GM18907 (cell line): ENCODE results near the gene GBA3.

Experiments used
- ATAC-seq: cut with Tn5 transposase; IDR thresholded peaks from one replicate; pipeline ENCODE4 v1.9.1; 2021; ENCODE audit warnings: mild to moderate bottlenecking, moderate library complexity; ENCODE audit not compliant: unreplicated experiment

Gene GBA3

DNA sequence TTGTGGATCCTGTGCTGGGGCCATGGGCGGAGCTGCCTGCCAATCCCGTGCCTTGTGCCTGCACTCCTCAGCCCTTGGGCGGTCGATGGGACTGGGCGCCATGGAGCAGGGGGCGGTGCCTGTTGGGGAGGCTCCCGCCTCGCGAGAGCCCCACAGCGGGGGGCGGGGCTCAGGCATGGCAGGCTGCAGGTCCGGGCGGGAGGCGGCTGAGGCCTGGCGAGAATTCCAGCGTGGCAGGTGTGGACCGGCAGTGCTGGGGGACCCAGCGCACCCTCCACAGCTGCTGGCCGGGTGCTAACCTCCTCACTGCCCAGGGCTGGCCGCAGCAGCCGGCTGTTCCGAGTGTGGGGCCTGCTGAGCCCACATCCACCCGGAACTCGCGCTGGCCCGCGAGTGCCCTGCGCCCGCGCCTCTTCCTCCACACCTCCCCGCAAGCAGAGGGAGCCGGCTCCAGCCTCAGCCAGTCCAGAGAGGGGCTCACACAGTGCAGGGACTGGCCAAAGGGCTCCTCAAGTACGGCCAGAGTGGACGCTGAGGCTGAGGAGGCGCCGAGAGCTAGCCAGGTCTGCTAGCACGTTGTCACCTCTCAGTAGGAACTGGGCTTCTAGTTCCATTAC is 85.9 kb downstream of the GBA3 start:
- no peak for ATAC-seq

DNA sequence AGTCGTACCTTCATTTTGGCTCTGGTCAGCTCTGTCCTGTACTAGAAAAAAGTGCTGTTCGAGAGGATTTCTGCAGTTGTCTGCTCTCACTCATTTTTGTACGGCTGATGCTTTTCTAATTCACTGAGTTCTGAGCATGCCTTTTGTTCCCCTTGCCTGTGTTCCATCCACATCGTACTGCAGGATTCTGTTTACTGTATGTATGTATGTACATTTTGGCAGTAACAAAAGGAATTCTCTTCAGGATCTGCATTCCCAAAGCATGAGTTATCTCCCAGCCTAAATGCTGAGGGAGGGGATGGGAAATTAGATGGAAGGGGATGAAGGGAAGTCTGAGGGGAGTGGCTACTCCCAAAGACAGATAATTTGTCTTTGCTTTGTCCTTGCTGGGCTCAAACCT is 87.6 kb downstream of the GBA3 start:
- ATAC-seq: no peak

DNA sequence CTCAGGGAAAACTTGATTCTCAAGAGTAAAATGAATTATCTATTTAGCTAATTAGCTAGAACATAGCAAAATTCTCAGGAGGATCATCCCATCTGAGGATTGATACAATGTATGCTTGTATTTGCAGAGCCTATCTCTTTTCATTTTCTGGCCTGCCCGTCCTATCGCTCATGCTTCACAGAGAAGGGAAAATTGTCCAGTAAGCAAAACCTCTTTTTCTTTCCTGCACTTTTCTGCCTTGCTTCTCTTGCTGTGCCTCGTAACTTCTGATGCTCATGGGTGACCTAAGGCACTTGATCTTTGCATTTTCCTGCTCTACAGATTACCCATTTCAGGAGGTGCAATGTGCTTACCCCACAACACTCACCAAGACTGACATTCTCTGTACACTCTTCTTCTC is 88.1 kb downstream of the GBA3 start:
- no peak for ATAC-seq

- ATAC-seq: no peak
Measured at GRCh38 chr4:22787753-22788375, 95.1 kb downstream of the GBA3 start.

DNA sequence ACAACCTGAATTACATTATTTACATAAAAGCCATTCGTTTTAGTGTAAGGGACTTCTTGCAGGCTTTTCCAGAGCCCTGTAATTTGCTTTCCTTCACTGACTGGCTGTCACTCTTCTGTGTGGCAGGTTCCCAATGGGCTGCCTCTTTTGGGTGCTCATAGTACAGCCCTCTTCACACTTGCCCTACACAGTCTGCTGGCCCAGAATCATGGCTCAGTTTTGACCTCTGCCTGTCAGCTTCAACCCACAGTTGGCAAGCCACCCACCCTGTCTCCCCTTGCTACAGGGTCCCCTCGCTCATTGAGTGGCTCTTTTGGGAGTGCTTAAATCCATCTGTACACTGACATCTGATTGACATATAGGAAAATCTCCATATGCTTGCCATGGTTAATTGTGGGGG is 97.9 kb downstream of the GBA3 start:
- ATAC-seq: no peak

DNA sequence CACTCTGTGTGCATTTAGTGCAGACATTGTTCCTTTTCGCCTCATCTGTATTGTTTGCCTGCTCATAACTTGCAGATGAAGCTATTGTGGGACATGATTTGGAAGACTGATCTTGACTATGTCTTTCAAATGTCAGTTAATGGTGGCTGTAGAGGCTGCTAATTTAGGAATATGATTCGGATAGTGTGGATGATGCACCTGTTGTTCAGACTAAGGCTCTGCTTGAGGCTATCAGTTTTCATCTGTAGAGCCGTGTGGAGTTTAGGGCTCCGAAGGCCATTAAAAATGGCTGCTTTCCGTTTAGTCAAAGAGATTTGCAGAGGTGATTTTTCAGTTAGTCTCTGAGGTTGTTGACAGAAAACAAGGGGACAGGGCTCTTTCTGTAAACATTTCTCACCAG is 102.0 kb downstream of the GBA3 start:
- ATAC-seq: no peak

DNA sequence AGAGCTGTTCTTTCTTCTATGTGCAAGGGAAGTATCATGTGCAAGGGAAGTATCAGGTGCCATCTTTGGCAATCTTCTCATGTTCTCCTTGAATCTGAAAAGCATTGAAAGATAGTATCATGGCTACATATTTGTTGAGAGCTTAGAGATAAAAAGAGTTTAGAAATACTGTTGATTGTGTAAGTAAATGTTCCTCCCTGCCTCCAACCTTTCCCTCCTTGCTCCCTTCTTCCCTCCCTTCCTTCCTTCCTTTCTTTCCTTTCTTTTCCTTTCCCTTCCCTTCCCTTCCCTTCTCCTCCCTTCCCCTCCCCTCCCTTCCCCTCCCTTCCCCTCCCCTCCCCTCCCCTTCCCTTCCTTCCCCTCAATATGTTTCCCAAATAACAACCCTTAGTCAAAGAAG is 108.7 kb downstream of the GBA3 start:
- no peak for ATAC-seq

DNA sequence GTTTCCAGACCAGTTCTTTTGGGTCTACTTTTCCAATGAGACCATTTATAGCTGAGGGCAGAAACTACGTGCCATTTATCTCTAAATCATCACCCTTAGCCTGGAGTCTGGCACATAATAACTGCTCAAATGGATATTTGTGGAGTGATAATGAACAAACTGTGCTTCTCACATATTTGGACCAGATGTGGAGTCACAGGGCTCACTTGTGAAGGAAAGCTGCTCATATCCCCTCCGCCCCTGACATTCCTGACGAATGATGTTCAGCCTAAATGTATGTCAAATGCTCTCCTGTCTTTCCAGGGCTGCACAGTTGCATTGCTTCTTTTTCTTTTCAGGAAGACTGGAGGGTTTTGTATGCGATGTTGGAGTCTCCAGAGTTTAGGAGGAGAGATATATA is 110.1 kb downstream of the GBA3 start:
- ATAC-seq: no peak

GRCh38 chr4:22803512-22803911 is 110.8 kb downstream of the GBA3 start:
- no peak for ATAC-seq

GRCh38 chr4:22814906-22815305 is 122.2 kb downstream of the GBA3 start:
- ATAC-seq: no peak

- no peak for ATAC-seq
Measured at GRCh38 chr4:22824091-22824490, 131.4 kb downstream of the GBA3 start.

DNA sequence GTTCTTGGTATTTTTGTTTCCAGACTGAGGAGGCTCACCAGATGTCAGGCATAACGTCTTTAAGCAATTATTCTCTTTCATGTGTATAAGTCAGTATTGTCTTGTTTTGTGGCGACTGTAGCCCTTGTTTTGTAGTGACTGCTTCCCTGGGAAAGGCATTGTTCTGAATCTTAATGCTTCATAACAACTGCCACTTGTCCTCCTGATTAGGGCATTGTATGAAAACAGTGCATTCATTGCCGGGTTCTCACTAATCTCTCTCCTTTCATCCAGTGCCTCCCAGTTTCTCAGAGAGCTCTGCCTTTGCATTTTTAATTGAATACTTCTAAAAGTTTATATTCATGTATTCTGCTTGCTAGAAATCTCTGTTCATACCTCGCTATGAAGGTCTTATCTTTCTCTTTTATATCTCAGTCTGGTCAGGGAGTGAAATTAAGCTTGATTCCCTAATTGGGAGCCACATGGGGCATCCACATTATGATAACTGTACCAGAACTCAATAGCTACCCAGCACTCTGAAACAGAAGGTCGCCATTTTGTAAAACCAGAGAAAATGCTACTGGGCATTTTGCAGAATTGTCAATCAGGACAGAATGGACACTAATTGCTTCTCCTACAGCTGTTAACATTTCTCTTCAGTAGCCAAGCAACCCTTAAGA is 149.8 kb downstream of the GBA3 start:
- ATAC-seq: no peak

- ATAC-seq: no peak
Measured at GRCh38 chr4:22848332-22848731, 155.6 kb downstream of the GBA3 start.

DNA sequence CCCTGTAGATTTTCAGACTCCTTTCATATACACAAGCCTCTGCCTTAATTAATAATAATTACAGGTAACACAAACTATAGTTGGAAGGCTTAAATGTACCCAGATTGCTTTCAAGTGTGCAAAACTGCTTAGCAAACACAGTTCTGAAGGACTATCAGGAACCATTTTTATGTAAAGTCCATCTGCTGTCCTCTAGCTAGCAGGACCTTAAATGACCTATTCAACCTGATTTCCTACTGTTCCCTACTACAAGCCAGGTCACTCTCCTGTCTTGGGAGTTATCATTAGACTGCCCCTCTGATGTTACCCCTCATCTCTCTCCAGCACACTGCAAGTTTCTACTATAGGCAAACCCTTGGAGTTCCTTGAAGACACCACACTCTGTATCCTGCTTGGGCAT is 157.3 kb downstream of the GBA3 start:
- no peak for ATAC-seq

GRCh38 chr4:22850630-22851029 is 157.9 kb downstream of the GBA3 start:
- ATAC-seq: peak; percentile 96

- no peak for ATAC-seq
Measured at GRCh38 chr4:22857411-22857810, 164.7 kb downstream of the GBA3 start.

DNA sequence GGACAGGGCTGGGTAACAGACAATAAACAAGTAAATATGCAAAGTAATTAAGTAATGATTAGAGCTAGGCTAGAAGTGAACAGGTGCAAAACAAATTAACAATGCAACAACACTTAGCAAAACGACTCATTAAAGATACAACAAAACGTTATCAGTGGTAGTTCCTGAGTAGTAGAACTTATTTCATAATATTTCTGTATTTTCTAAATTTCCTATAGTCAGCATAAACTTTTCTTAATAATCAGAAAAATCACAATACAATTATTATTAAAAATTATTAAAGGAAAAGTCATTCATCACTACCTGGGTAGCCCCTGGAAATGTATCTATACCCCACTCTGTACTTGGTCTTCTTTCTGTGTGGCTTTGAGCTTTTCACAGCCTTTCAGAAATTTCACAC is 166.6 kb downstream of the GBA3 start:
- ATAC-seq: no peak
